Kidney epithelial cell (primary cell): ENCODE measurements around the gene ERGIC1. TPM values are rescaled to one million over a fixed set of nuclear protein-coding genes. Genes with fewer than 3 reads are reported as not detected.
"Not testable (repeated sequence)": the region's sequence is repeated elsewhere in the genome, so short reads cannot be mapped to it uniquely, and the experiment has no call there.

Experiments
- DNase-seq: peaks from one replicate; pipeline ENCODE4 v3.0.0-alpha.2; 2010; ENCODE audit warnings: low read depth
- H3K27me3 ChIP-seq: 2 replicates; pipeline ENCODE4 v1.6.0; 2011; ENCODE audit warnings: low read length; ENCODE audit not compliant: control insufficient read depth, insufficient read depth
- H3K36me3 ChIP-seq: 2 replicates; pipeline ENCODE4 v1.5.1; 2011; ENCODE audit warnings: low read length; ENCODE audit not compliant: control insufficient read depth, insufficient read depth
- H3K4me3 ChIP-seq: 2 replicates; pipeline ENCODE4 v1.5.1; 2011; ENCODE audit warnings: low read depth, mild to moderate bottlenecking, control low read depth, low read length
- total RNA-seq: library from RNA; depleted of rRNA; stranded (reverse); fragments of >200 nt; gene quantifications from 2 replicates; pipeline ENCODE4 v1.2.3, GENCODE V29; 2015
- TF ChIP-seq, protein P1 (sequence below): IDR thresholded peaks from 2 replicates; pipeline ENCODE4 v1.5.1; 2011; ENCODE audit warnings: mild to moderate bottlenecking, moderate library complexity, low read length, control low read depth, inconsistent platforms; ENCODE audit not compliant: insufficient read depth, poor library complexity, severe bottlenecking

Gene ERGIC1, protein sequence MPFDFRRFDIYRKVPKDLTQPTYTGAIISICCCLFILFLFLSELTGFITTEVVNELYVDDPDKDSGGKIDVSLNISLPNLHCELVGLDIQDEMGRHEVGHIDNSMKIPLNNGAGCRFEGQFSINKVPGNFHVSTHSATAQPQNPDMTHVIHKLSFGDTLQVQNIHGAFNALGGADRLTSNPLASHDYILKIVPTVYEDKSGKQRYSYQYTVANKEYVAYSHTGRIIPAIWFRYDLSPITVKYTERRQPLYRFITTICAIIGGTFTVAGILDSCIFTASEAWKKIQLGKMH
- 183 and 232 TPM in 2 replicates for total RNA-seq

DNA sequence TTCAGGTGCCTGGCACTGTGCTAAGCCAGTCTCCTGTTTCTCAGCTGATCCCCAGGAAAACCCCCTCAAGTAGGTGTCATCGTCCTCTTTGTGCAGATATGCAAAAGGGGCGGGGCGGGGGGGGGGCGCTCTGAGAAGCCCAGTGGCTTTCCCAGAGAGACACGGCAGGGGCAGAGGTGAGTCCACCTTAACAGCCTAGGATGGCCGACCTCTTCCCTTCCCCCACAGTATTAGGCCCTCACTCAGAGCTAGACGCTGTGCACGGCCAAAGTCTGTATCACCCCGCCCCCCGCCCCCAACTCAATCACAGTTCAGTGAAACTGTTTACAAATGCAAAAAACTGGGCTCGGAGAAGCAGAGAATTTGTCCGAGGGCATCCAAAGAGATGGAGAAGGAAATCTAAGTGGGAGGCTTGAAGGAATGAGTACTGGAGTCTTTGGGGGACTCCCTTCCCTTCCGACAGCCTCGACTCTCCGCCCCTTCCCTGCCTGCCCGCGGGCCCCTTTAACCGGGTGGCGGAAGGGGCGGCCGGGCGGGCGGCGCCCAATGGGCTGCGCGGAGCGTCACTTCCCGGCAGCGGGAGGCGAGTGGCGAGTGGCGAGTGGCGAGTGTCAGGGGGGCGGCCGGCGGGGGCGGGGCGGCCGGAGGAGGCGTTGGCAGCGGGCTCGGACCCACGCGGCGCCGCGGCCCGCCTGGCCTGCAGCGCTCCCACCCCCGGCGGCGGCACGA, at the start of gene ERGIC1:
TSS of gene ERGIC1 (plus strand) at position 566 of the 729 bp plus-strand sequence. CDS start at position 729, 163 bp downstream.
- no peaks in the 10 kb centered on the region for H3K36me3 ChIP-seq
- peak within 1 kb of the TSS; percentile 87 for H3K4me3 ChIP-seq
- TF ChIP-seq, protein P1, sequence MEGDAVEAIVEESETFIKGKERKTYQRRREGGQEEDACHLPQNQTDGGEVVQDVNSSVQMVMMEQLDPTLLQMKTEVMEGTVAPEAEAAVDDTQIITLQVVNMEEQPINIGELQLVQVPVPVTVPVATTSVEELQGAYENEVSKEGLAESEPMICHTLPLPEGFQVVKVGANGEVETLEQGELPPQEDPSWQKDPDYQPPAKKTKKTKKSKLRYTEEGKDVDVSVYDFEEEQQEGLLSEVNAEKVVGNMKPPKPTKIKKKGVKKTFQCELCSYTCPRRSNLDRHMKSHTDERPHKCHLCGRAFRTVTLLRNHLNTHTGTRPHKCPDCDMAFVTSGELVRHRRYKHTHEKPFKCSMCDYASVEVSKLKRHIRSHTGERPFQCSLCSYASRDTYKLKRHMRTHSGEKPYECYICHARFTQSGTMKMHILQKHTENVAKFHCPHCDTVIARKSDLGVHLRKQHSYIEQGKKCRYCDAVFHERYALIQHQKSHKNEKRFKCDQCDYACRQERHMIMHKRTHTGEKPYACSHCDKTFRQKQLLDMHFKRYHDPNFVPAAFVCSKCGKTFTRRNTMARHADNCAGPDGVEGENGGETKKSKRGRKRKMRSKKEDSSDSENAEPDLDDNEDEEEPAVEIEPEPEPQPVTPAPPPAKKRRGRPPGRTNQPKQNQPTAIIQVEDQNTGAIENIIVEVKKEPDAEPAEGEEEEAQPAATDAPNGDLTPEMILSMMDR: no peak
- H3K27me3 ChIP-seq: no peaks in the 10 kb centered on the region
- DNase-seq: no peak

DNA sequence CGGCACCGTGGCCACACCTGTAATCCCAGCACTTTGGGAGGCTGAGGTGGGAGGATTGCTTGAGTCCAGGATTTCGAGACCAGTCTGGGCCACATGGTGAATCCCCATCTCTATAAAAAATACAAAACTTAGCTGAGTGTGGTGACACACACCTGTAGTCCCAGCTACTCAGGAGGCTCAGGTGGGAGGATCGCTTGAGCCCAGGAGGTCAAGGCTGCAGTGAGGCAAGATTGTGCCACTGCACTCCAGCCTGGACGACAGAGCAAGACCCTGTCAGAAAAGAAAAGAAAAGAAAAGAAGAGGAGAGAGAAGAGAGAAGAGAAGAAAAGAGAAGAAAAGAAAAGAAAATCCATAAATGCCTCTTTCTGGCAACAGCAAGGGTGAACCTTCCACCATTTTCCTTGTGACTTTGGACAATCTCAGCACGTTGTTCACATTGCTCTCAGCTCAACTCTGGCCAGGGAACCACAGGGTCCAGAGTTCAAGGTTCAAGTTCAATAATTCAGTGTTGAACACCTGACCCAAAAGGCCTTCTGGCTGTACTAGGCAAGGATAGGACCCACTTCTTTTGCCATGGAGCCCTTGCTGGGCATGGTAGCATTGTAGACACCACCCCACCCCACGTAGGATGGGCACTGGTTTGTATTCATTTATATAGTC, 48.5 kb upstream of the ERGIC1 start:
- TF ChIP-seq, protein P1: no peak
- DNase-seq: no peak
- Histone ChIP-seq H3K27me3 (no peaks in the 10 kb centered on the region), H3K4me3 (no peak overlapping the region), H3K36me3 (no peaks in the 10 kb centered on the region)

DNA sequence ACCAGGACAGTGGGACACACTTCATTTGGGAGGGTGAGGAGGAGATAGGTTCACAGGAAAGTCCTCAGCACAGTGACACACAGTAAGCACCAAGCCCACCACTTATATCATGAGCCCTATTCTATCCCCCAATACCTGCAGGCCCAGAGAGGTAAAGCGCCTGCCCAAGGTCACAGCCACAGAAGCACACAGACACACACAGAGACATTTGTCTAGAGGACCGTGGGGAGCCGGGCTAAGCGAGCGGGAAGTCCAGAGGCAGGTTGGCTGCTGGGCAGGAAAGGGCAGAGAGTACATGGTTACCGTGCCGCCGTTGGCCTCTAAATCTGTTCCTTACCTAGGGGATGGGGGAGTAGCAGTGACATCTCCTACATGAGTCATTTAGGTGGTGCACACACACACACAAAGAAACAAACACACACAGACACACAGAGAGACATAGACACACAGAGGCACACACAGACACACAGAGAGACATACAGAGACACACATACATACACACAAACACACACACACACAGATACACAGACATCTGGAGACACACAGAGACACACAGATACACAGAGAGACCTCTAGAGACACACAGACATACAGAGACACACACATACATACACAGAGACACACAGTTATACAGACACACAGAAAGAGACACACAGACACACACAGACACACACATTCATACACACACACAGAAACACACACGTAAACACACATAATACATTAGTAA, 47.2 kb upstream of the ERGIC1 start:
- Histone ChIP-seq H3K36me3 (no peaks in the 10 kb centered on the region), H3K27me3 (no peaks in the 10 kb centered on the region), H3K4me3 (no peak overlapping the region)
- DNase-seq: no peak
- TF ChIP-seq, protein P1: no peak

DNA sequence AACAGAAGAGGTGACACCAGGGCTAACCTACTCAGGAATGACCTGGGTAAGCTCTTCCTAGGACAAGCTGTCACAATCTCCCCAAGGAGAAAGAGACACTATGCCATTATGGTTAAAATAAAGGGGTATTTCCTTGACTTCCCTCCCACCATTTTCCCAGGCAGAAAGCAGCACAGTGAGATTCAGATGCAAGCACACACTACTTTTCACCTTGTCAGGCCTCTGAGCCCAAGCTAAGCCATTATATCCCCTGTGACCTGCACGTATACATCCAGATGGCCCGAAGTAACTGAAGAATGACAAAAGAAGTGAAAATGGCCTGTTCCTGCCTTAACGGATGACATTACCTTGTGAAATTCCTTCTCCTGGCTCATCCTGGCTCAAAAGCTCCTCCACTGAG, 46.5 kb upstream of the ERGIC1 start:
- H3K36me3 ChIP-seq, H3K27me3 ChIP-seq, H3K4me3 ChIP-seq, DNase-seq: not testable (repeated sequence)

DNA sequence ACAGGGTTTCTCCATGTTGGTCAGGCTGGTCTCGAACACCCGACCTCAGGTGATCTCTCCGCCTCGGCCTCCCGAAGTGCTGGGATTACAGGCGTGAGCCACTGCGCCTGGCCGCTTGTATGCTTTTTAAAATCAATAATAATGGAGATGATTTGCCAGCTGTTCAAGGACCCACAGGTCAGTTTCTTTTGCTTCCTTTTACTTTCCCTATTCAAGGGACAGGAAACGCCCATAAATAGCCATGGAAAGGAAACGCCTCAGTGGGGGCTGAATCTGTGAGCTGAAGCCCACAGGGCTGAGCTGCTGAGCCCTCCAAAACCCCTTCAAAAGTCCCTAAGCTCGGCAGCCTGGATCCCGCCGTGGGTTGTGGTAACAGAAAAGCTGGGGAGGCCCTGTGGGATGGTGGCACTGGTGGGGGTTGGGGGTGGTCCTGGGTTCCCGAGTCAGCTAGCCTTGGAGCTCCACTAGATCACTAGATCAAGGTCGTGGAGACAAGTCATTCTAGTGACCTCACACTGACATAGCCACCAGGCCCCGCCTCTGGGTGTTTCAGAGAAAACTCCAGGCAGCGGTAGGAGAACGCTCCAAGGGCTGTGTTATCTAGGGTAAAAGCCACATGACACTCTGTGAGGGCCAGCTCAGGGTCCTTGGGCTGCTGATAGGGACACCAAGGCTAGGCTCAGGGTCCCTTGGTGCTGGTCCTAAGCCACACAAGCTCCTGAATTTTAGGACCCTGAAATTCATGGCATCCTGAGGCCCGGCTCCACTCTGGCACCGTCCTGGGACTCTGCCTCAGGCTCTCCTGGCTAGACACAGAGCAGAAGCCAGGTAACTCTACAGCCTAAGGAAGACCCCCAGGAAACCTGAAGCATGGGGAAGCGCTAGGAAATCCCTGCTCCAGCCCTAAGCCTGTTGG, 45.0 kb upstream of the ERGIC1 start:
- Histone ChIP-seq H3K27me3 (no peaks in the 10 kb centered on the region), H3K4me3 (no peak overlapping the region), H3K36me3 (no peaks in the 10 kb centered on the region)
- DNase-seq: no peak
- TF ChIP-seq, protein P1: no peak
